Activated T-cell treated with anti-CD3 and anti-CD28 coated beads for 24 hours (primary cell): ENCODE measurements around the gene CCL26.
A peak's percentile ranks its signal among the peaks of the same experiment; 100 is the strongest.
"Not testable (repeated sequence)": the region's sequence is repeated elsewhere in the genome, so short reads cannot be mapped to it uniquely, and the experiment has no call there.

Experiments
- DNase-seq: peaks from one replicate; pipeline ENCODE4 v3.0.0-alpha.2; 2020; ENCODE audit warnings: low read depth

Gene CCL26

GRCh38 chr7:75738975-75739795, 32.8 kb downstream of the CCL26 start:
- peak; percentile 98 for DNase-seq

DNA sequence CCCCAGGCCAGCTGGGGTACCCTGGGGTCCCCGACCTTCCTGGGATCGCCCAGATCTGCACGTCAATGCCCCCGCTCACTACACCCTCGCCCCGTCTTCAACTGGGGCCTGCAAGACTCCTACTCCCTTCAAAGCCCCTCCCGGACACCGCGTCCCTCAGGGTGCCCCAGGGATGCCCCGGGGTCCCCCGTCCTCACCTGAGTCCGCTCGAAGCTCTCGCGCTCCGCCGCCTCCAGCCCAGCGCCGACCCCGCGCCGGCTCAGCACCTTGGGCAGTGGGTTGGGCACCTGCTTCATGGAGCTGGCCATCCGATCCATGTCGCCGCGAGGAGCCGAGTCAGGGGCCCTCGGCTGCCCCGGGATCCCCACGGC, 33.4 kb downstream of the CCL26 start, which contains the start of gene HIP1:
HIP1 (minus strand) TSS at position 338 of the 371 bp plus-strand sequence; CDS start at position 317, 21 bp downstream.
- no peak for DNase-seq

GRCh38 chr7:75737856-75738603, 34.0 kb downstream of the CCL26 start:
- DNase-seq: no peak

DNA sequence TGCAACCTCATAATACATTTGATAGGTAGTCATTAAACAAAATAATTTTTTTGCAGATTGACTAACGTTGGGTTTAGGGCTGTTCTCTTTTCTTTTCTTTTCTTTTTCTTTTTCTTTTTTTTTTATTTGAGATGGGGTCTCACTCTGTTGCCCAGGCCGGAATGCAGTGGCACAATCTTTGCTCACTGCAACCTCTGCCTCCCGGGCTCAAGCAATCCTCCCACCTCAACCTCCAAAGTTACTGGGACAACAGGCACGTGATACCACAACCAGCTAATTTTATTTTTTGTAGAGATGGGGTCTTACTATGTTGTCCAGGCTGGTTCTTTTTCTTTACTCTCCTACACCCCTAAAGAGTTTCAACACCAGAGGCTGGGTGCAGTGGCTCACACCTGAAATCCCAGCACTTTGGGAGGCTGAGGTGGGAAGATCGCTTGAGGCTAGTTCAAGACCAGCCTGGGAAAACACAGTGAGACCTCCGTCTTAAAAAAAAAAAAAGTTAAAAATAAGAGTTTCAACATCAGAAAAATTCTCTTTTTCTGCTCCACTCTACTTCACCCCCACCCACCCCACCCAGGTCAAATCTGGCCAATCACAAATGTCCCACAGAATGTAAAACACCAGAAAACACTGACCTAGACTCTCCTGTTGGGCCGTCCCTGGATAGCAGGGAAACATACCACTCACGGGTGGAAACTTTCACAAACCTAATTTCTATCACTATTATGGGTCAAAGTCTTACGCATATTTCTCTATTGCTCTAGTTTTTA, 36.2 kb downstream of the CCL26 start:
- DNase-seq: no peak

- no peak for DNase-seq
Observed at GRCh38 chr7:75734586-75735458, 37.2 kb downstream of the CCL26 start.

DNA sequence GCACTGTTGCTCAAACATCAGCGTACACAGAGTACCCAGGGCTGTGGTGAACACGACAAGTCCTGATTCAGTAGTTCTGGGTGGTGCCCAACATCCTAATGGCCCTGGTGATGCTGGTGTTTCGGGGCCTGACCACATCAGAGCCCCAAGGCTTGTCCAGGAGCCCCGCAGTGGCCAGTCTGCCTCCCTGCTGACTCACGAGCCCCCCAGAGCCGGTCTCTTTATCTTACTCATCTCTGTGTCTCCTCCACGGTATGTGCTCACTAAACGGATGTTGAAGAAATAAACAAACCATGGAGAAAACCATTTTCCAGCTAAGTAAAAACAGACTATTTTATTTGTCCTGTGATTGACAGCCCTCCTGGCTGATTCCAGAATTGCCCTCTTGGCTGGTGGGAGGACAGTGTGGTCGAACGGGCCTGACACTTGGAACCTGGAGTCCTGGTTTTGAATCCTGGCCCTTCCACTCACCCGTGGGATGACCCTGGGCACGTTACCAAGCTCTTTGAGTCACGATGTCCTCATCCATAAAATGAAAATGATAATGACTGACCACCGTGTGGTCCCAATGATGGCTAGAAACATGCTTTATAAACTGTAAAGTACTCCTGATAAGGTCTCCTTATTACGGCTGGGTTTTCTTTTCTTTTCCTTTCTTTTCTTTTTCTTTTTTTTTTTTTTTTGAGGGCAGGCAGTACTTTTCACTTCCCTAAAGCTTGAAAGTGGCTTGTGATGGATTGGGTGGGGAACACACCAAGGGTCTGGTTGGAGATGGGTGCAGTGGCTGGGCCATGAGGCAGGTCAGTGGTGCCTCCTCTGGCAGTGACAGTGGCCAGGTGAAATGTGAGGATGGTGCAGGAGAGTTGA, 39.0 kb downstream of the CCL26 start:
- DNase-seq: no peak

DNA sequence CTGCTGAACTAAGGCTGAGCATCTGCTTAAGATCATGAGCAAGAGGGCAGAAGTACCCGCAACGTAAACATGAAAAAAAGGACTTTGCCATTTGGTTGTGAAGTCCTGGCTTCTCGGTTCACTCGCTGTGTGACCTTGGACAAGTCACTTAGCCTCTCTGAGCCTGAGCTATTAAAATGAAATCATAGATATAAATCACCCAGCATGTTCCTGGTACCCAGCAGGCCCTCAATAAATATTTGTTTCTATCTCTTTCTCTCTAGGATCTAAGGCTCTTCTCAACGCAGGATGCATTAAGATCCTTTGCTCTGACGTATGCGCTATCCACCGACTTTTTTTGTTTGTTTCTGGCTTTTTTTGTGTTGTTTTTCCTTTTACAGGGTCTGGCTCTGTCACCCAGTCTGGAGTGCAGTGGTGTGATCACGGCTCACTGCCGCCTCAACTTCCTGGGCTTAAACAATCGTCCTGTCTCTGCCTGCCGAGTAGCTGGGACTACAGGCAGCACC, 39.9 kb downstream of the CCL26 start:
- DNase-seq: no peak

DNA sequence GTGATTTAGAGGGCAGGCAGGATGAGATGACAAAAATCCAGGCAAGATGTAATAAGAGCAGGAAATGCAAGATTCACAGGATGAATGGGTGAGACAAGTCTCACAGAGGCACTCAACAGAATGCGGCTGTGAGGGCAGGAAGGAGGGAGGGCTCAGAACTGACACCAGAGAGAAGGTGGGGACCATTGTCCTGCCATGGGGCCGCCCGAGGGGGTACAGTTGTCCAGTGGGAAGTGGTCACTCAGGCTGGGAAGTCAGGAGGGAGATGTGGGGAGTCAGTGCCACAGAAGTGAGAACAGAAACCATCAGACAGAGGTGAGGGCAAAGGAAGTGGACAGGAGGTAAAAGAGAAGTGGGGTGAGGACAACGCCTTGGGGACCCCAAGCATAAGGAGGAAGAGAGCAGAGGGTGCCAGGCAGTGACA, 42.1 kb downstream of the CCL26 start:
- DNase-seq: no peak

GRCh38 chr7:75727881-75728593, 44.0 kb downstream of the CCL26 start:
- DNase-seq: no peak

DNA sequence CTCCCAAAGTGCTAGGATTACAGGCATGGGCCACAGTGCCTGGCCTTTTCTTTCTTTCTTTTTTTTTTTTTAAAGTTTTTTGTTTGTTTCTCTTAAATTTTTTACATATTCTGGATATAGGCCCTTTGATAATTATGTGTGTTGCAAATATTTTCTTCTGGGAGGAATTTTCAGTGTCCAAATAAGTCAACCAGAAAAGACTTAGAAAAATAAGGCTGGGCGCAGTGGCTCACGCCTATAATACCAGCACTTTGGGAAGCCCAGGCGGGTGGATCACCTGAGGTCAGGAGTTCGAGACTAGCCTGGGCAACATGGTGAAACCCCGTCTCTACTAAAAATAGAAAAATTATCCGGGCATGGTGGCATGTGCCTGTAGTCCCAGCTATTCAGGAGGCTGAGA, 44.7 kb downstream of the CCL26 start:
- DNase-seq: not testable (repeated sequence)

DNA sequence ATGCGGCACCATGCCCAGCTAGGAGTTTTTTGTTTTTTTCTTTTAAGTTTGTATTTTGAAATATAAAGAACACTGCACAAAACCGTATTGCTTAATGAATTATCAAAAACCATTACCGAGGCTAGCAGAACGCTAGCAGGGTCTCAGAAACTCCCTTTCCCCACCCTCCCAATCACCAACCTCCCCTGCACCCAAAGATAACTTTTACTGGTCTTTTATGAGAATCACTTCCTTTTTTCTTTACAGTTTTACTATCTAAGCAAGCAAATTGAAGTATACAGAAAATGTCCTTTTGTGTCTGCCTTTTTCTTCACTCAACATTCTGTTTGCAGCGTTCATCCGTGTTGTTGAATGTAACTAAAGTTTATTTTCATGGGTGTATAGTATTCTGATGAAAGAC, 46.7 kb downstream of the CCL26 start:
- no peak for DNase-seq

DNA sequence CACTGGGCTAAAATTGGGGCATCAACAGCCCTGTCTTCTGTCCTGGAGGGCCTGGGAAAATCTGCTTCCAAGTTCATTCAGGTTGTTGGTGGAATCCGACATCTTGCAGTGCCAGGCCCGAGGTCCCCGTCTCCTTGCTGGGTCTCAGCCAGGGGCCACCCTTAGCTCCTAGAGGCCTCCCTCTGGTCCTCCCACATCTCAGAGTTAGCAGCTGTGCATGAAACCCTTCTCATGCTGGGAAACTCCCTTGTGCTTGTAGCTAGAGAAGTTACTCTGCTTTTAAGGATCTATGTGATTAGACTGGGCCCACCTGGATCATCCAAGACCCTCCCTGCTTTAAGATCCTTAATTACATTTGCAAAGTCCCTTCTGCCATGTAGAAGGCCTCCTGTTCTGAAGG, 48.6 kb downstream of the CCL26 start:
- no peak for DNase-seq

- DNase-seq: no peak
Observed at GRCh38 chr7:75722373-75722772, 49.6 kb downstream of the CCL26 start.

DNA sequence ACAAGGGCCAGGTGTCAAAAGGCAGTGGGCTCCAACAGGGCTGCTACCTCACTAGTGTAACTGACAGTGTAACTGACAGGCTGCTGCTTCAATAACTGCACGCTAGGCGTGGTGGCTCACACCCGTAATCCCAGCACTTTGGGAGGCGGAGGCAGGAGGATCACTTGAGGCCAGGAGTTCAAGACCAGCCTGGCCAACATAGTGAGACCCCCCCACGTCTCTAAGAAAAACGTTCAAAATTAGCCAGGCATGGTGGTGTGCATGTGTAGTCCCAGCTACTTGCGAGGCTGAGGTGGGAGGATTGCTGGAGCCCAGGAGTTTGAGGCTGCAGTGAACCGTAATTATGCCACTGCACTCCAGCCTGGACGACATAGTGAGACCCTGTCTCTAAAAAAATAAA, 50.1 kb downstream of the CCL26 start:
- DNase-seq: not testable (repeated sequence)

GRCh38 chr7:75721426-75721825, 50.6 kb downstream of the CCL26 start:
- DNase-seq: no peak

GRCh38 chr7:75719626-75720025, 52.4 kb downstream of the CCL26 start:
- DNase-seq: no peak
